ENCODE measurements around the gene TMEM132E. TPM values are rescaled to one million over a fixed set of nuclear protein-coding genes. Genes with fewer than 3 reads are reported as not detected.

Gene TMEM132E
- total and polyA plus RNA-seq, 9 donors = 0.07 to 0.80 (median 0.22) TPM

DNA sequence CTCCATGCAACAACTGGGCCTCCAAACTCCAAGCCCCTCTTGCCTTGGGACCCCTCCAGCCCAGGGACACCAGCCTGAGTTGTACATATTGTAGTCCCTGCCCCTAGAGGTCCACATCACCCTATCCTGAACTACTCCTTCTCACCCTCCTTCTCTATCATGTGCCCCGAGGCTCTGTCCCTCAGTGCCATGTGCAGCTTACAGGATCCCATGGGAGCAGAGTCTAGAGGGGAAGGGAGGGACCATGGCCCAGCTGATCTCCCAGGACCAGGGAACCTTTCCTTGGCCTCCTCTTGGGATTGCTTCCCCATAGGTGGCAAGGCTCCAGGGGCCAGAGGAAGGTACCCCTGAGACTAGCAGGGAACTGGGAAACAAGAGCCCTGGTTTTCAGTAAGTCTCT is 35.3 kb downstream of the TMEM132E start:
- Histone ChIP-seq H3K4me3 (ENCODE audit: low read length) (no peak overlapping the region), H3K36me3 (ENCODE audit: control insufficient read depth, insufficient read depth, low read length) (no peaks in the 10 kb centered on the region), H3K4me1 (ENCODE audit: control insufficient read depth, insufficient read depth, low read length) (peaks cover 16% of the 10 kb centered on the region), H3K9me3 (replicated peaks; ENCODE audit: control insufficient read depth, low read depth, low read length) (no peaks in the 10 kb centered on the region), H3K27ac (ENCODE audit: low read length) (no peak overlapping the region), H3K27me3 (ENCODE audit: control insufficient read depth, insufficient read depth, low read length) (peaks cover 23% of the 10 kb centered on the region)
- no peak for DNase-seq
- no CpG with 5 or more reads among the region's 1 CpG for WGBS (ENCODE audit: insufficient coverage)

- Histone ChIP-seq H3K27ac (ENCODE audit: low read length) (no peak overlapping the region), H3K9me3 (replicated peaks; ENCODE audit: control insufficient read depth, low read depth, low read length) (no peaks in the 10 kb centered on the region), H3K4me1 (ENCODE audit: control insufficient read depth, insufficient read depth, low read length) (peaks cover 16% of the 10 kb centered on the region), H3K27me3 (ENCODE audit: control insufficient read depth, insufficient read depth, low read length) (peaks cover 19% of the 10 kb centered on the region), H3K36me3 (ENCODE audit: control insufficient read depth, insufficient read depth, low read length) (no peaks in the 10 kb centered on the region), H3K4me3 (ENCODE audit: low read length) (no peak overlapping the region)
- DNase-seq = no peak
- no CpG with 5 or more reads among the region's 3 CpGs for WGBS (ENCODE audit: insufficient coverage)
These were observed 35.9 kb downstream of the TMEM132E start for GRCh38 chr17:34615326-34615725.

DNA sequence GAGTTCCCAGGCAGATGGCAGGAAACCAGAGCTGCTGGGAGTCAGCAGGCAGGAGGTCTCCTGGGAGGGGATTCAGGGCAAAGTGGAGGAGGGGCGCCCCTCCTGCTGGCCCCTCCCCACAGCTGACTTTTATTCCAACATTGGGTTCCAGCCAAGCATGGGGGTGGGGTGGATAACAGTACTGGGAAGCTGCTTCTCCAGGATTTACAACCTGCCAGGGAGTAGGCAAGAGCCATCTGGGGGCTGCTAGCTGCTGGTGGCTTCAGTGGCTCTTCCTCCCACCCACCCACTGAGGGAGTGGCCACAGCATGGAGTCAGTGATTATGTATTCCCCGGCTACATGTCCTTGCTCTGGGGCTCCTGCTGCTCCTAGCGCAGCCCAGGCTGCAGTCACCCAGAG is 36.8 kb downstream of the TMEM132E start:
- no peaks in the 10 kb centered on the region for H3K9me3 ChIP-seq (replicated peaks; ENCODE audit: control insufficient read depth, low read depth, low read length)
- no peak overlapping the region for H3K27ac ChIP-seq (ENCODE audit: low read length)
- 0% methylated on average over 2 of the region's 3 CpGs for WGBS (ENCODE audit: insufficient coverage)
- no peak overlapping the region for H3K4me3 ChIP-seq (ENCODE audit: low read length)
- peaks cover 16% of the 10 kb centered on the region for H3K4me1 ChIP-seq (ENCODE audit: control insufficient read depth, insufficient read depth, low read length)
- H3K36me3 ChIP-seq (ENCODE audit: control insufficient read depth, insufficient read depth, low read length) = no peaks in the 10 kb centered on the region
- peaks cover 16% of the 10 kb centered on the region for H3K27me3 ChIP-seq (ENCODE audit: control insufficient read depth, insufficient read depth, low read length)
- DNase-seq = peak; percentile 45

DNA sequence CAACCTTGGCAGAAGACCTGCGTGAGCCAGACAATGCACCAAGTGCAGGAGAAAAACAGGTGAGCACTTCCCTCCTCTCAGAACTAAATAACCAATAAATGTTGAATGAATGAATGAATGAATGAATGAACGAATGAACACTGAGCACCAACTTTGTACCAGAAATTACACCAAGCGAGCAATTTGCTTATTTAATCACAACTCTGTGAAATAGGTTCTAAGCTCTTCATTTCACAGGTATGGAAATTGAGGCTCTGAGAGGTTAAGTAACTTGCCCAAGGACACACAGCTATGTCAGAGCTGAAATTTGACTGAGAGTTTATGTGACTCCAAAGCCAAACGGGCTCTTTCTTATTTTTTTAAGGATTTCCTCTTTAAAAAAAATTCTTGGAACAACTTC is 38.0 kb downstream of the TMEM132E start:
- no peaks in the 10 kb centered on the region for H3K9me3 ChIP-seq (replicated peaks; ENCODE audit: control insufficient read depth, low read depth, low read length)
- H3K4me3 ChIP-seq (ENCODE audit: low read length) = no peak overlapping the region
- peaks cover 16% of the 10 kb centered on the region for H3K27me3 ChIP-seq (ENCODE audit: control insufficient read depth, insufficient read depth, low read length)
- H3K36me3 ChIP-seq (ENCODE audit: control insufficient read depth, insufficient read depth, low read length) = no peaks in the 10 kb centered on the region
- WGBS (ENCODE audit: insufficient coverage) = no CpG with 5 or more reads among the region's 4 CpGs
- H3K27ac ChIP-seq (ENCODE audit: low read length) = no peak overlapping the region
- no peak for DNase-seq
- peaks cover 16% of the 10 kb centered on the region for H3K4me1 ChIP-seq (ENCODE audit: control insufficient read depth, insufficient read depth, low read length)

GRCh38 chr17:34619687-34620217 is 40.4 kb downstream of the TMEM132E start:
- no peak for DNase-seq
- Histone ChIP-seq H3K9me3 (replicated peaks; ENCODE audit: control insufficient read depth, low read depth, low read length) (no peaks in the 10 kb centered on the region), H3K36me3 (ENCODE audit: control insufficient read depth, insufficient read depth, low read length) (no peaks in the 10 kb centered on the region), H3K4me1 (ENCODE audit: control insufficient read depth, insufficient read depth, low read length) (peaks cover 14% of the 10 kb centered on the region), H3K4me3 (ENCODE audit: low read length) (no peak overlapping the region), H3K27me3 (ENCODE audit: control insufficient read depth, insufficient read depth, low read length) (peaks cover 30% of the 10 kb centered on the region), H3K27ac (ENCODE audit: low read length) (no peak overlapping the region)
- no CpG with 5 or more reads among the region's 3 CpGs for WGBS (ENCODE audit: insufficient coverage)

DNA sequence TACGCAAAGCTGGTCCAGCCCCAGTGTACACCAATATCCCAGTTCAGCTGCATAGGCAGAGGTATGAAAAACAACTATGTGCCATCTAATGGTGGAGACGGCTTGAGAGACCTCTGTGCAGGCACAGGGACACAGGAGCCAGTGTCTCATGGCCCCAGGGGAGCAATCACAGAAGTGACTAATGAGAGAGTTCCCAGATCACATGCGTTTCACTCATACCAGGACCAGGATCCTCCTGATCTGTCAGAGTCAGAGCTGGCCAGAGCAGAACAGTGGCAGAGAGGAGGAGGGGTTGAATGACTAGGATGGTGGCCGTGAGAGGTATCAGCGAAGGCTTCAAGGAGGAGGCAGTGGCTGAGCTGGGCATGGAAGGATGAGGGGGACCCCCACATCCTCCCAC is 41.1 kb downstream of the TMEM132E start:
- no peak overlapping the region for H3K4me3 ChIP-seq (ENCODE audit: low read length)
- no peaks in the 10 kb centered on the region for H3K36me3 ChIP-seq (ENCODE audit: control insufficient read depth, insufficient read depth, low read length)
- no peak overlapping the region for H3K27ac ChIP-seq (ENCODE audit: low read length)
- no peaks in the 10 kb centered on the region for H3K9me3 ChIP-seq (replicated peaks; ENCODE audit: control insufficient read depth, low read depth, low read length)
- H3K4me1 ChIP-seq (ENCODE audit: control insufficient read depth, insufficient read depth, low read length) = peaks cover 14% of the 10 kb centered on the region
- H3K27me3 ChIP-seq (ENCODE audit: control insufficient read depth, insufficient read depth, low read length) = peaks cover 37% of the 10 kb centered on the region
- WGBS (ENCODE audit: insufficient coverage) = 44% methylated on average over 2 of the region's 5 CpGs
- no peak for DNase-seq

GRCh38 chr17:34622862-34623623 is 43.7 kb downstream of the TMEM132E start:
- no peaks in the 10 kb centered on the region for H3K36me3 ChIP-seq (ENCODE audit: control insufficient read depth, insufficient read depth, low read length)
- DNase-seq = no peak
- no peaks in the 10 kb centered on the region for H3K4me1 ChIP-seq (ENCODE audit: control insufficient read depth, insufficient read depth, low read length)
- no peak overlapping the region for H3K4me3 ChIP-seq (ENCODE audit: low read length)
- H3K27me3 ChIP-seq (ENCODE audit: control insufficient read depth, insufficient read depth, low read length) = peaks cover 45% of the 10 kb centered on the region
- no peaks in the 10 kb centered on the region for H3K9me3 ChIP-seq (replicated peaks; ENCODE audit: control insufficient read depth, low read depth, low read length)
- H3K27ac ChIP-seq (ENCODE audit: low read length) = no peak overlapping the region
- WGBS (ENCODE audit: insufficient coverage) = 86% methylated on average over 8 of the region's 10 CpGs

DNA sequence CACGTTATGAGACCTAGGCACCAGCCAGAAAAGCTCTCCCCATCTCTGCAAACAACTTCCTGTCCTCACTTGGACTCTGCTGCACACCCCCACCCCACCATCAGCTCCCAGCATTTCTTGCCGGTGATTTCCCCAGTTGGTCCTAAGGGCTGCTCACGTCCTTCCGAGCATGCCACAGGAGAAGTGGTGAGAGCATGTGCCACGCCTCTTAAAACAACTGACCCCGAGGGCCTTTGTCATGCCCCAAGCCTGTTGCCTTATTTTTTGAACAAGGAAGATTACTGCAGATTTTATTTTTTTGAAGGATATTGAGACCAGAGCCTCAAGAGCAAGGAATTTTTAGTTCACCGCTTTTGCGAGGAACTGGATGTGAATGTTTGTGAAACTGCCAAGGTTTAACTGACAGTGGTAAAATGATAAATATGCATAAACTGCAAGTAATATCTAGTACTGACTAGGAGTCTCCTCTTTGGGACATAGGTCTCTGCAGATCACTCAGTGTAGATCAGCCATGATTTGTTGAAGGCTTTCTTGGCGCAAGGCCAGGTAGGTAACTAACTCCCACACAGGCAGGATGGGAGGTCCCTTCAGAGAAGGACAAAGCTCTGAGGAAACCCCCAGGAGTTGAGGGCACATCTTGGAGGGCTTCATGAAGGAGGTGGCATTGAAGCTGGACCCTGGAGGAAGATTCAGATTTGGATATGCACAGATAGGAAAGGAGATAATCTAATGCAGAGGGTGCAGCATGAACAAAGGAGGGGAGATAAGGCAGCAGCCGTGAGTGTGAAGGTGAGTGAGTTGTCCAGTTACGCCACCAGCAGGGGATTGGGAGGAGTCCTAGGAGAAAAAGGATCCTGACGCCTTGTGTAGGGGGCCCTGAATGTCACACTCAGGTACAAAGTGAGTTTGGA is 44.7 kb downstream of the TMEM132E start:
- no peak overlapping the region for H3K4me3 ChIP-seq (ENCODE audit: low read length)
- H3K36me3 ChIP-seq (ENCODE audit: control insufficient read depth, insufficient read depth, low read length) = no peaks in the 10 kb centered on the region
- DNase-seq = no peak
- no peaks in the 10 kb centered on the region for H3K9me3 ChIP-seq (replicated peaks; ENCODE audit: control insufficient read depth, low read depth, low read length)
- WGBS (ENCODE audit: insufficient coverage) = 30% methylated on average over 7 of the region's 12 CpGs
- peaks cover 53% of the 10 kb centered on the region for H3K27me3 ChIP-seq (ENCODE audit: control insufficient read depth, insufficient read depth, low read length)
- no peaks in the 10 kb centered on the region for H3K4me1 ChIP-seq (ENCODE audit: control insufficient read depth, insufficient read depth, low read length)
- no peak overlapping the region for H3K27ac ChIP-seq (ENCODE audit: low read length)

DNA sequence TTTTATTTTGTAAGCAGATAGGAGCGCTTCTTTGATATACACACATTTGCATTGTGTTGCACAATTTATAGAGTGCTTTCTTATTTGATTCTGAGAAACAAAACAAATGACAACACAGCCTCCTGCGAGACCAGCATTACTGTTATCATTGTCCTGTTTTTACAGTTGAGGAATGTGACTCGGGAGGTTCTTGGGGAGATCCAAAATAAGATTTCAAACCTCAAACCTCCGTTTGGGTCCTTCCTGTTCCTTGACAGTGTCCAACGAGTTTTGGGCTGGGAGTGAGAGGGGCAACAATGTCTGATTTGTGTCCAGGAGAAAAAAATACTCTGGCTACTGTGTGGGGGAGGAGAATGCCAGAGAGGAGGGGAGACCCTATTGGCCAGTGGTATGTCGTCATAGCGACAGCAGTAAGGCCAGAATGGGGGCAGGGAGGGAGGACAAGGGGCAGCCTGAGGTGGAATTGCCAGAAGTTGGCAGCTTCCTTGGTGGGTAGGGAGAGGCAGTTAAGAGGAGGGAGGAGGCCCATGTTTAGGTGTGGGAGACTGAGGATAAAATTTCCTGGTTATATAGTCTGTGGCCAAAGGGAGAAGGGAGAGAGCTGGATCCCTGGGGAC is 45.5 kb downstream of the TMEM132E start:
- H3K27me3 ChIP-seq (ENCODE audit: control insufficient read depth, insufficient read depth, low read length) = peaks cover 59% of the 10 kb centered on the region
- H3K36me3 ChIP-seq (ENCODE audit: control insufficient read depth, insufficient read depth, low read length) = no peaks in the 10 kb centered on the region
- WGBS (ENCODE audit: insufficient coverage) = 24% methylated on average over 2 of the region's 7 CpGs
- H3K4me3 ChIP-seq (ENCODE audit: low read length) = no peak overlapping the region
- H3K9me3 ChIP-seq (replicated peaks; ENCODE audit: control insufficient read depth, low read depth, low read length) = no peaks in the 10 kb centered on the region
- DNase-seq = no peak
- H3K4me1 ChIP-seq (ENCODE audit: control insufficient read depth, insufficient read depth, low read length) = no peaks in the 10 kb centered on the region
- H3K27ac ChIP-seq (ENCODE audit: low read length) = no peak overlapping the region
